GM18870 (cell line): ENCODE results near the gene ASB12.

Source experiments
- ATAC-seq: cut with Tn5 transposase; IDR thresholded peaks from one replicate; pipeline ENCODE4 v1.9.1; 2021; ENCODE audit warnings: moderate library complexity; ENCODE audit not compliant: unreplicated experiment

Gene ASB12

DNA sequence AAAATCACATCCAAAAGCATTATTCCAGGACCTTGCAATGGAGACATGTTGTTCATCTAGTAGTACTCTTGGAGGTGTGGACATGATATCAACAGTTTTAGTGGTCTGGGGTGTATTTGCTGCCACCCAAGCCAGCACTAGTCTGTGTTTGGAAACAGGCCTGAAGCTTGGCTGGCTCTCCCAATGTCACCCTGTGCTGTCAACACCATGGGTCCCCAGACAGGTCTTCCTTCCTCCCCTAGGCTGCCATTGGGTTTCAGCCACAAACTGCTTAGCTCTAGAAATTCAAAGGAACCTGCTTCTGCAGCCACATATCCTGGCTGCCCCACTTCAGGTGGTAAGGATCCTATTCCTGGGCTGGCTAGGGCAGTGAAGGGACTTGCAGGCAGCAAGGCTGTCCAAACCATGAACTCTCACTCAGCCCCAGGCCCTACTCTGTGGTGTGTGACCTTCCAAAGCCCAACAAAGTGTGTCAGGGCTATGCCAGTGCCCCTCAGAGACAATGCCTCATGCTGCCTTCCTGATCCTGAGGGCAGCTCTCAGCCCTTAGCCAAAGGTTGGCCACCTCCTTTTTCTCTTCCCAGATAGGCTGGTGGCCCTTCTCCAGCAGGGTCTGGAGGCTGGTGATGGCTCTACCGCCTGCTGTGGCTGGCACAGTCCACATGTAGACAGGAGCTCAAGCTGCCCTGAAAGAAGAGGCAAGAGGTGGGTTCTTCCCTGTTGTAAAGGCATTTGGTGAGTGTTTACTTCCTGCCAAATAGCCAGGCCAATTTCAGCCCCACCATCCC is 43.2 kb downstream of the ASB12 start:
- ATAC-seq: no peak

DNA sequence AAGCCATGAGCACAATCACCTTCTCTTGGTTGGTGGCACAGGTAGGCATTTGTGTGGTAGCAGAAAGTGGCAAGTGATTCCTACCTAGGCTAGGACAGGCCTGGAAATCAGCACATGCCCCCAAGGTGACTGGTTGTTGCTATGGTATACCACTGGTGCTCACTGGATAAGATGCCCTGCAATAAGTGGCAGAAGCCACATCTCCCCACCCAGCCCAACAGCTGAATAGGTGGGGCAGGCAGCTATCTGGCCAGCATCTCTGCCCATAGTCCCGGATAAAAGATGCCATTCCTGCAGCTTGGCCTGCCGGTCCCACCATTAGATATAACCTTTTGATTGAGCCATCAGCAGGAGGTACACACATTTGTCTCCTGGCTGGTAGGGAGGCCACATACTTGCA is 46.0 kb downstream of the ASB12 start:
- no peak for ATAC-seq

DNA sequence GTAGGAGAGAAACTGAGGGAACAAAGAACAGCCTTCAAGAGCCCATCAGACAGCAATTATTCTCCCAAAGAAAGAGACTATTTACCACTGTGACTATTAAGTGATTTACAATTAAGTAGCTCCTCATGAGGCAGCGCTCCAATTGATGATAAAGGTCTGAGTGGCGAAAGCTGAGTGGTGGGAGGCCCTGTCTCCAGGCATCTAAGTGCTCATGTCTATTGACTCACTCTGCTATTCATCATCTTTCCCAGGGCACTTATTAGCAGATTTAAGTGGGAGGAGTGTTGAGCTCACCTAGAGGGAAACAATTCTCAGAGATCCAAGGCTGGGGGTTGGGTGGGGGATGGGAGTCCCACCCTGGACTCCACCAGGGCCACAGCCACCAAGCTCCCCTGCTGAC is 48.2 kb downstream of the ASB12 start:
- no peak for ATAC-seq

DNA sequence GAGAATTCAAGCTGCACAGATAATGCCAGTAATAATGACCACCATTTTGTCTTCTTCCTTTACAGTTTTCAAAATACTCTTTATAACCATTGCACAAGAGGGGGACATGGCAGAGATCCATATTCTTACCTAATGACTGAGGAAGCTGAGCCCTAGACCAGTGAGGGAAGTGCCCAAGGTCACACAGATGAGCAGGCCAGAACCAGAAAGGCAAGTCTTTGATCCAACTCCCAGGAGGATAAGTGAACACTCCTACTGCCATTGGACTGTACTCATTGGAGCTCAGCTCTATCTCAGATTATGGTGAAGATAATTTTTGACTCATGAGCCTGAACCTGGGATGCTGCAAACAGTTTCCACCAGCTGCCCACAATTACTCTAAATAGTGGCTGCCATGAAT is 53.5 kb downstream of the ASB12 start:
- no peak for ATAC-seq
